RCC 7860 (cell line): ENCODE measurements around the gene PLD2.
A peak's percentile ranks its signal among the peaks of the same experiment; 100 is the strongest.

ENCODE experiments used
- DNase-seq: peaks from one replicate; pipeline ENCODE4 v3.0.0-alpha.2; 2015; ENCODE audit warnings: low spot score
- FAIRE-seq: peaks from 2 replicates; lab custom pipeline; 2012; peaks lifted over from hg19 to GRCh38; lab: Jason Lieb, UNC

PLD2 gene, protein sequence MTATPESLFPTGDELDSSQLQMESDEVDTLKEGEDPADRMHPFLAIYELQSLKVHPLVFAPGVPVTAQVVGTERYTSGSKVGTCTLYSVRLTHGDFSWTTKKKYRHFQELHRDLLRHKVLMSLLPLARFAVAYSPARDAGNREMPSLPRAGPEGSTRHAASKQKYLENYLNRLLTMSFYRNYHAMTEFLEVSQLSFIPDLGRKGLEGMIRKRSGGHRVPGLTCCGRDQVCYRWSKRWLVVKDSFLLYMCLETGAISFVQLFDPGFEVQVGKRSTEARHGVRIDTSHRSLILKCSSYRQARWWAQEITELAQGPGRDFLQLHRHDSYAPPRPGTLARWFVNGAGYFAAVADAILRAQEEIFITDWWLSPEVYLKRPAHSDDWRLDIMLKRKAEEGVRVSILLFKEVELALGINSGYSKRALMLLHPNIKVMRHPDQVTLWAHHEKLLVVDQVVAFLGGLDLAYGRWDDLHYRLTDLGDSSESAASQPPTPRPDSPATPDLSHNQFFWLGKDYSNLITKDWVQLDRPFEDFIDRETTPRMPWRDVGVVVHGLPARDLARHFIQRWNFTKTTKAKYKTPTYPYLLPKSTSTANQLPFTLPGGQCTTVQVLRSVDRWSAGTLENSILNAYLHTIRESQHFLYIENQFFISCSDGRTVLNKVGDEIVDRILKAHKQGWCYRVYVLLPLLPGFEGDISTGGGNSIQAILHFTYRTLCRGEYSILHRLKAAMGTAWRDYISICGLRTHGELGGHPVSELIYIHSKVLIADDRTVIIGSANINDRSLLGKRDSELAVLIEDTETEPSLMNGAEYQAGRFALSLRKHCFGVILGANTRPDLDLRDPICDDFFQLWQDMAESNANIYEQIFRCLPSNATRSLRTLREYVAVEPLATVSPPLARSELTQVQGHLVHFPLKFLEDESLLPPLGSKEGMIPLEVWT

DNA sequence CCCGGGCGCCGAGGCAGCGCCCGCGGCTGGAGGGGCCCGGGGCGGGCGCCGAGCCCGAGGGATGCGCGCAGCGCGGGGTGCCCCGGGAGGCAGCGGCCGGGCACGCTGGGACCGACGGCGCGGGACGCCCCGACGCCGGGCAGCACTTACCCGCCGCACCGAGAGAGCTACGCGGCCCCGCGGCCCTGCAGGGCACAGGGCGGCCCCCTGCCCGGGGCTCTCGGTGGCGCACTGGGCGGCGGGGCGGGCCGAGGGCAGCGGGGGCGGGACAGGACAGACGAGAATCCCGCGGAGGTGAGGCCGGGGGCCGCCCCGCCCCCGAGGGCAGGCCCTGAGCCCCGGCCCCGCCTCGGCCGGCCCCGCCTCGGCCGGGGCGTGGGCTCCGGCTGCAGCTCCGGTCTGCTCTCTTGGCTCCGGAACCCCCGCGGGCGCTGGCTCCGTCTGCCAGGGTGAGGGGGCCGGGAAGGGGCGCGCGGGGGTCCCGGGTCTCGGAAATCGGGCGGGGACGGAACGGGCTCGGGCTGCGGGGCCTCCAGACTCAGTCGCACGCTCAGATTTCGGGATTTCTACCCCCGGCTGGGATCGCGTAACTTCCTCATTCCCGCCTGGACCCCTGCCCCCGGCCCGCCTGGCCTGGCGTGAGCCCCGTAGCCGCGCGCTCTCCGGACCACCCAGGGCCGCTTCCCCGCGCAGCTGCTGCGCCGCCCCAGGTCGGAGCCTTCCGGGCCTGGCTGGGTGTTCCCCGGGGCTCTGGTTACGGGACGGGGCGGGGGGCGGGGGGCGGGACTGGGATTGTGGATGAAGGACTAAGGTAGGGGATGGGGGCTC lies at the start of gene PLD2:
TSS of gene PLD2 (plus strand) at position 376 of the 828 bp plus-strand sequence. CDS start 621 bp downstream, outside the sequence.
- DNase-seq (peak; percentile 46), FAIRE-seq (no peak)

- no peak for FAIRE-seq
- DNase-seq = no peak
Measured at GRCh38 chr17:4759776-4760236, 47.1 kb upstream of the PLD2 start.

GRCh38 chr17:4764595-4764994 lies 42.4 kb upstream of the PLD2 start:
- DNase-seq = no peak
- FAIRE-seq = no peak

DNA sequence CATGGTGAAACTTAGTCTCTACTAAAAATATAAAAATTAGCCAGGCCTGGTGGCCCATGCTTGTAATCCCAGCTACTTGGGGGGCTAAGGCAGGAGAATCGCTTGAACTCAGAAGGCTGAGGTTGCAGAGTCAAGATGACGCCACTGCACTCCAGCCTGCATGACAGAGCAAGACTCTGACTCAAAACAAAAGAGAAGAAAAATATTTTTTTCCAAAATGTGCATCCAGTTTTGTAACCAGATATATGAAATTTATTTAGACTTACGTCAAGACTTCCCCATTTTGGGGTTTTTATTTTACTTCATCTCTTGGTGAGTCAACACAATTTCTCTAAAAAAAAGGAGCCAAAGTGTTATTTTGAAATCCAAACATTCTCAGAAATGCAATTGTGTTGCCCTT lies 40.8 kb upstream of the PLD2 start:
- FAIRE-seq (no peak), DNase-seq (no peak)

DNA sequence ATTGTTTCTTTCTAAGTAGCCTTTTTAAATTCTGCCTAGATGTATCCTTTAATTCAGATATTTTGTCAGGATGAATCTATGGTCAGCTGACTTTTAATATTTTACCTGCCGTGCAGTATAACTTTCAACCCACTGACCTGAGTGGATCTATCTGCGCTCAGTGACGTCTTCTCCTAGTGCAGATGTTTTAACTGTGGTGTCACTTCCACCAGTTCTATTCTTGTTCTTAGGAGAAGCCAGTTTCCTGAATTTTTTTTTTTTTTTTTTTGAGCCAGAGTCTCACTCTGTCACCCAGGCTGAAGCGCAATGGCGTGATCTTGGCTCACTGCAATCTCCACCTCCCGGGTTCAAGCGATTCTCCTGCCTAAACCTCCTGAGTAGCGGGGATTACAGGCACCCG lies 40.2 kb upstream of the PLD2 start:
- FAIRE-seq = no peak
- DNase-seq = no peak

DNA sequence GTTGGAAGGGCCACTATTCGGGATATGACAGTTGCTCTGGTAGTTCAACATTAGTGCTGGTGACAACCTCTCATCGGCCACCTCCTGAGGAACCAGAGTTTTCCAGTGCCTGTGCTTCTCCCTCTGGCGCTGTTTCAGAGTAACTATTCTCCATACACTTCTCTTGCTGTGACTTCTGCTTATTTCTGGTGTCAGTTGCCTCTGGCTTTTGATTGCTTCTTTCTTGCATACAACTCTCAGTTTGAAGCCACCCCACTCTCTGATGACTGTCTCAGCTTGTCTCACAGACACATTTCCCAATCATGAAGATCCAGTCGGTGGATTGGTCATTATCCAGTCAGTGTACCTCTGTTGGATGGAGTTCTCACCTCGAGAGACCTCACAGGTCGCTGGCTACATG lies 38.7 kb upstream of the PLD2 start:
- DNase-seq (no peak), FAIRE-seq (no peak)

- FAIRE-seq (no peak), DNase-seq (no peak)
Measured at GRCh38 chr17:4769628-4770027, 37.3 kb upstream of the PLD2 start.

GRCh38 chr17:4771519-4772234 lies 35.3 kb upstream of the PLD2 start, which contains the start of gene TM4SF5:
TM4SF5 (plus strand) TSS chr17:4771886; CDS start chr17:4771923, 37 bp downstream.
- DNase-seq = peak; percentile 11
- no peak for FAIRE-seq

DNA sequence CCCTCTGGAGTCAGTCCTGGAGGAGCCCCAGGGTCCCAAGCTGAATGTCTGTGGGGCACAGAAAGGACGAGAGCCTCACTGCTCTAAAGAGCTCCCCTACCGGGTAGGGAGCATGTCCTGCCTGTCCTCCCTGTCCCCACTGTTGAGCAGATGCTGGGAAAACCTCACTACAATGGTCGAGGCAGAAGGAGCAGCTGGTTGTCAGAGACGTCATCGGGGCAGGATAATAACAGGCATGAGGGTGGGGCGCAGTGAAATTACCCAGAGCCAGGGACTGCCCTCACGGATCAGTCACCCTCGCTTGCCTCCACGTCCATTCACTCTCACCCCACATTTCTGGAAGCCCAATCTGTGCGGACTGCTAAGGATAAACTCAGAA lies 34.7 kb upstream of the PLD2 start:
- FAIRE-seq (no peak), DNase-seq (no peak)

DNA sequence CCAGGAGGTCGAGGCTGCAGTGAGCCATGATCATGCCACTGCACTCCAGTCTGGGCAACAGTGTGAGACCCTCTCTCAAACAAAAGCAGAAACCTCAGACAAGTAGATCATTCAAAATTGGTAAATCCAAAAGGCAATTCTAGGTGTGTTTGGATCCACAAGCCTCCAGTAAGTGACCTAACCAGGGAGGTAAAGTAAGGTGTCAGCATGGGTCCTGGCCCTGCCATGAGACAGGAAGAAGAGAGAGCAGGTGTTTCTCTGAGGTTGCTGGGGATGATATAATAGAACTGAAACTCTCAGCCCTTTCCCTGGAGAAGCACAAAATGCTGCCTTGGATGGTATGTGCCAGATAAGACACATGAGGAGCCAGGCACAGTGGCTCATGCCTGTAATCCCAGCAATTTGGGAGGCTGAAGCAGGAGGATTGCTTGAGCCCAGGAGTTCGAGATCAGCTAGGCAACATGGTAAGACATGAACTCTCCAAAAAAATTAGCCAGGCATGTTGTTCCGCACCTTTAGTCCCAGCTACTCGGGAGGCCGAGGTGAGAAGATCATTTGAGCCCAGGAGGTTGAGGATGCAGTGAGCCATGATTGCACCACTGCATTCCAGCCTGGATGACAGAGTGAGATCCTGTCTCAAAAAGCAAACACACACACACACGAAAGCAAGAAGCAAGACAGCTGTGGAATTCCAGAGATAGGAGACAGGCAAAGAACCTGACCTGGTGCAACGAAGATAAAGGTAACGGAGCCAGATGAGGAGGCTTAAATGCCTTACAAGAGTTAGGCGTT lies 28.8 kb upstream of the PLD2 start:
- FAIRE-seq (no peak), DNase-seq (no peak)

DNA sequence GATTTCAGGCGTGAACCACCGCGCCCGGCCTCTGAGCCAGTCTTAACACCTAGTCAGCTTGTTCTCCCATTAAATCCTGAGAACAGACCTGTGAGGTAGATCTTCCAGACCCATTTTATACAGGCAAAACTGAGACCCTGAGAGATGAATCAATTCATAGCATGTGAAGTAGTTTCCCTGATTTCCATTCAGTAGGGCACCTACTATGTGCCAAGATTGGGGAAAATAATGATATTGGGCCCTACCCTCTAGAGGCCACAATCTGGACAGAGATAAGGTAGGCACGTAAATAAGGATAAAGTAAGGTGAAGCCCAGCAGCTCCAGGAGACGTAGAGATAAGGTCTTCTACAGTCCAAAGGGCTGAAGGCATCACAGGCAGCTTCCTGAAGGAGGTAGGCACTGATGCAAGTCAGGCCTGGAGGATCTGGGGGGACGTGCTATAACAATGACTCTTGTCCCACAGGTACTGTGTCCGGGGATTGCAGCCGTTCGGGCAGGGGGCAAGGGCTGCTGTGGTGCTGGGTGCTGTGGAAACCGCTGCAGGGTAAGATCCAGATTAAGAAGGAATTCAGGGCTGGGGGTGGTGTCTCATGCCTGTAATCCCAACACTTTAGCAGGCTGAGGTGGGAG lies 26.5 kb upstream of the PLD2 start:
- DNase-seq = no peak
- no peak for FAIRE-seq

DNA sequence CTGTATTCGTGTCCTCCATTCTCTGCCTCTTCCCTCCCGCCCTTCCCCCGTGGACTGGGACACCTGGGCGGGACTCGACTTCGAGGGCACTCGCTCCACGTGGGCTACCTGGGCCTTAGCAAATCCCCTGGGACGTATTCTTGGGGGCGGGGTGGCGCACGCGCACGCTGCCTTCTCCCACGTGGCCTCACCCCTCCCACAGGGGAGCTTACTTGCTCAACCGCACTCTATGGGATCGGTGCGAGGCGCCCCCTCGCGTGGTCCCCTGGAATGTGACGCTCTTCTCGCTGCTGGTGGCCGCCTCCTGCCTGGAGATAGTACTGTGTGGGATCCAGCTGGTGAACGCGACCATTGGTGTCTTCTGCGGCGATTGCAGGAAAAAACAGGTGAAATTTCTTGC lies 24.3 kb upstream of the PLD2 start:
- DNase-seq (no peak), FAIRE-seq (no peak)

- DNase-seq (no peak), FAIRE-seq (no peak)
Measured at GRCh38 chr17:4785311-4786105, 21.4 kb upstream of the PLD2 start.

DNA sequence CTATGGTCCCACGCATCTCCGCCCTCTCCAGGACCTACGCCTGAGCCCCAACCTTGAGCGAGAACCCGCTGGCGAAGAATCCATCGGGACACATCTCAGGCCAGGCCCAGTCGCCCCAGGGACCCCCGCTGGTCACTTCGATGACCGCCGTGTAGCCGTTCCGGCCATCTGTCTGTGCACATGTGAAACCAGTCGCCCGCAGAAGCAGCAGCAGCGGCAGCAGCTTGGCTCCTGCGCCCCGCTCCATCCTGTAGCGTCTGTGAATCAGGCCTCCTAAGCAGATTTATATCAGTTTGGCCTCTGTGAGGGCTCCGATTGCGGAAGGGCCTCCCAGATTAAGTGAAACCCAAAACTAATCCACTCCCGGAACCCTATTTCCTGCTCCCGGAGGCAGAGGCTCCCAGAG lies 20.8 kb upstream of the PLD2 start, which contains the start of gene VMO1:
TSS of gene VMO1 (minus strand) at position 259 of the 406 bp plus-strand sequence. CDS start at position 247, 12 bp downstream.
- no peak for FAIRE-seq

GRCh38 chr17:4786516-4786915 lies 20.4 kb upstream of the PLD2 start:
- no peak for DNase-seq
- FAIRE-seq = no peak

More for the DNA sequence above, 20.8 kb upstream of the PLD2 start, which contains the start of gene VMO1:
- no peak for DNase-seq

GRCh38 chr17:4788159-4788806 lies 18.7 kb upstream of the PLD2 start:
- DNase-seq (no peak), FAIRE-seq (no peak)
